Measurements from ENCODE around the gene USPL1.

USPL1 gene

DNA sequence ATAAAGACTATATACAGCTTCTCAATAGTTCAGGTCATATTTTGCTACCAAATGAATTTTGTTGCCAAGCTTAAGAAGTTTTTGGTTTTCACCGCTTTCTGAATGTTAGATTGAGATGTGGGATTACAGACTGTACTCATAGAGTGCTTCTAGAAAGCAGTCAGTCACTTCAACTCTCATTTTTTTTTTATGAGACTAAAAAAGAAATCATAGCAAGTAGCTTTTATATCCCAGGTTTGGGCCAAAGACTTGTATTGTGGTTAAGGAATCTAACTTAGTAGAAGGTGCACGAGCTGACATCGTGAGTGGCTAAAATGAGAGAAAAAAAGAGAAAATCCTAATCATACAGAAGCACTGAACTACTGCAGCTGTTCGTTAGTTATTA, 2.2 kb upstream of the USPL1 start:
- no CpG with 5 or more reads among the region's 4 CpGs for WGBS (ENCODE audit: insufficient coverage, insufficient read length)
- Histone ChIP-seq H3K4me3 (ENCODE audit: low read length) (no peak overlapping the region), H3K36me3 (ENCODE audit: control insufficient read depth, insufficient read depth, low read length) (no peaks in the 10 kb centered on the region), H3K4me1 (ENCODE audit: control insufficient read depth, insufficient read depth, low read length) (no peaks in the 10 kb centered on the region), H3K27ac (ENCODE audit: low read length) (no peak overlapping the region), H3K9me3 (ENCODE audit: control insufficient read depth, insufficient read depth, low read length) (no peaks in the 10 kb centered on the region), H3K27me3 (ENCODE audit: control insufficient read depth, insufficient read depth, low read length) (no peaks in the 10 kb centered on the region)
- no peak for DNase-seq (ENCODE audit: low read depth, low spot score)

DNA sequence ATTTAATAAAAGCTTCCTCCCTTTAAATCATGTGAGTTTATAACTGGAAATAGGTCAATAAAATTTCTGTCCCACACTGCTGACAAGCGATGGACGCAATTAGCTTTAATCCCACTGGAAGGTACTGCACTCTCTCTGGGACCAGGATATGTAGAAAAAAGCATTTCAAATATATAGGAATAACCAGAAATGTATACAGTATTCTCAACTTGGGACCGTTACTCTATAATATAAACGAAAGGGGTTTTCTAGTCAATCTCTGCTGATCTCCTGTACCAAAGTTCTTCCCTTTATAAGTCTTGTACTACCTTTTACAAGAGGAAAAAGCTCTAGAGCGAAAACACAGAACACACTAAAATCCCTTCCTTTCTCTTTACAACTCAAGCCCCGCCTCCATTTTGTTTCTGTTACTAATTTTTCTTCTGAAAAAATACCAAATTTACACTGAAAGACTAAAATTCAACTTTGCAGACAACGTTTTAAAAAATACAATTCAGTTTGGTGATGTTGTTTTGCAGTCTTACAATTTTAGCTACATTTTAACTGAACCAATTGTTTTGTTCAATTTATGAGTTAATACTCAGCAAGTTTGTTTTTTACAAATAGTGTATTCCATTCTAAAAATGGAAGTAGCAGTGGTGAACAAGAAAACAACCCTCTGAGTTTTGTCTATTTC, 1.7 kb upstream of the USPL1 start:
- 100% methylated on average over 1 of the region's 7 CpGs for WGBS (ENCODE audit: insufficient coverage, insufficient read length)
- Histone ChIP-seq H3K9me3 (ENCODE audit: control insufficient read depth, insufficient read depth, low read length) (no peaks in the 10 kb centered on the region), H3K27me3 (ENCODE audit: control insufficient read depth, insufficient read depth, low read length) (no peaks in the 10 kb centered on the region), H3K36me3 (ENCODE audit: control insufficient read depth, insufficient read depth, low read length) (no peaks in the 10 kb centered on the region), H3K4me1 (ENCODE audit: control insufficient read depth, insufficient read depth, low read length) (no peaks in the 10 kb centered on the region), H3K27ac (ENCODE audit: low read length) (no peak overlapping the region), H3K4me3 (ENCODE audit: low read length) (no peak overlapping the region; the same call in 1 of the 2 replicates)
- DNase-seq (ENCODE audit: low read depth, low spot score) = no peak

DNA sequence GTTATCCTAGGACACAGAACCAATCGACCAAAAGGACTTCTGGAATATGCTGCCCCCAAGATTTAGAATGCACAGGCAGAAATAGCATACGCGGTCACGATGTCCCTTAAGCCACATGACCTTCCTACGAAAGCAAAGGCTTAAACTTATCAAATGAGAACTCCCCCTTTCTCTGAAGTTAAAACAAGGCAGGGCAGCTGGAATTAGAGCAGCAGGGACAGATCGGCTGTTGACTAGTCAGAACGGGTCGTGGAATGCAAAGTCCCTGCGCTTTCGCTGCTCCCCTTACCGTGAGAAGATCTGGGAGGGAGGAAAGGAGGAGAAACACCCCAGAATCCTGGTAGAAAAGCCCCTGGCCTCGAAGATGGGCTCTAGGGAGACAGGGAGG, 799 bp upstream of the USPL1 start:
- Histone ChIP-seq H3K9me3 (ENCODE audit: control insufficient read depth, insufficient read depth, low read length) (no peaks in the 10 kb centered on the region), H3K27ac (ENCODE audit: low read length) (no peak overlapping the region), H3K4me3 (ENCODE audit: low read length) (peak overlapping the region; percentile 71; the same call in 1 of the 2 replicates), H3K36me3 (ENCODE audit: control insufficient read depth, insufficient read depth, low read length) (no peaks in the 10 kb centered on the region), H3K27me3 (ENCODE audit: control insufficient read depth, insufficient read depth, low read length) (no peaks in the 10 kb centered on the region), H3K4me1 (ENCODE audit: control insufficient read depth, insufficient read depth, low read length) (no peaks in the 10 kb centered on the region)
- peak; percentile 27 for DNase-seq (ENCODE audit: low read depth, low spot score)
- no CpG with 5 or more reads among the region's 12 CpGs for WGBS (ENCODE audit: insufficient coverage, insufficient read length)

DNA sequence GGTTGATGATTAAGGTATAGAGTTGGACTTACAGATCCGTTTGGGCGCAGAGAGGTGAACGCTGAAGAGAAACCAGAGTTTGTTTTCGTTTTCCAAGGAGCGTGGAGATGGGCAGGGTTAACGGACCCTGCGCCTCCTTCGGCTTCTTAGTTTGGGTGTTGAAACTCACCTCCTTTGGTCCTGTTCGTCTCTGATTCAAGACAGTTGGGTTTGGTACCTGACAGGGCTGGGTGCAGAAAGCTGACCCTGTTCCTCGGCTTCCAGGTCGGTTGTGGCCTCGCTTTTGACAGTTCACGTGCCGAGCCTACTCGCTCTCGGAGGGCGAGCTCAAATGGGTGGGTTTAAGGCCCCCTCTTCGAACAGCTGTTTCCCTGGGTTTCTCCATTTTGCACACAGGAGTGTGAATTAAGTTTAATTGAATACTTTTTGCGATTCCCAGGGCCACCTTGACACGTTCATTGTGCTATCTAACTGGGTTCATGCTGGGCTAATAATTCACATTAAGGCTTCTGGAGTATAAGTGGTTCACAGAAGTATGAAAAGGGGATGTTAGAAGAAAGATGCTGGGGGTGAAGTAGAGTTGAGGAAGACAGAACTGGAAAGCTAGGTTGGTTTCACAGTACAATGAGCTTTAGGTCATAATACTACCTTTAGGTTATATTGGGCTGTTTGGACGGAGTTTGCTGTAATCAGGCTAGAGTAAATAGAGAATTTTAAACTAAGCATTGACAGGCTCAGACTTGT, 638 bp downstream of the USPL1 start:
- peak overlapping the region; percentile 71; the same call in 1 of the 2 replicates for H3K4me3 ChIP-seq (ENCODE audit: low read length)
- no CpG with 5 or more reads among the region's 21 CpGs for WGBS (ENCODE audit: insufficient coverage, insufficient read length)
- no peaks in the 10 kb centered on the region for H3K27me3 ChIP-seq (ENCODE audit: control insufficient read depth, insufficient read depth, low read length)
- DNase-seq (ENCODE audit: low read depth, low spot score) = no peak
- H3K4me1 ChIP-seq (ENCODE audit: control insufficient read depth, insufficient read depth, low read length) = no peaks in the 10 kb centered on the region
- H3K9me3 ChIP-seq (ENCODE audit: control insufficient read depth, insufficient read depth, low read length) = no peaks in the 10 kb centered on the region
- no peak overlapping the region for H3K27ac ChIP-seq (ENCODE audit: low read length)
- H3K36me3 ChIP-seq (ENCODE audit: control insufficient read depth, insufficient read depth, low read length) = no peaks in the 10 kb centered on the region

- Histone ChIP-seq H3K27me3 (ENCODE audit: control insufficient read depth, insufficient read depth, low read length) (no peaks in the 10 kb centered on the region), H3K27ac (ENCODE audit: low read length) (no peak overlapping the region), H3K4me1 (ENCODE audit: control insufficient read depth, insufficient read depth, low read length) (no peaks in the 10 kb centered on the region), H3K4me3 (ENCODE audit: low read length) (no peak overlapping the region), H3K36me3 (ENCODE audit: control insufficient read depth, insufficient read depth, low read length) (no peaks in the 10 kb centered on the region), H3K9me3 (ENCODE audit: control insufficient read depth, insufficient read depth, low read length) (no peaks in the 10 kb centered on the region)
- WGBS (ENCODE audit: insufficient coverage, insufficient read length) = no CpG with 5 or more reads among the region's 3 CpGs
- DNase-seq (ENCODE audit: low read depth, low spot score) = no peak
Observed at GRCh38 chr13:30618930-30619279, 1.2 kb downstream of the USPL1 start.

GRCh38 chr13:30619731-30620130, 2.0 kb downstream of the USPL1 start:
- H3K9me3 ChIP-seq (ENCODE audit: control insufficient read depth, insufficient read depth, low read length) = no peaks in the 10 kb centered on the region
- H3K27ac ChIP-seq (ENCODE audit: low read length) = no peak overlapping the region

DNA sequence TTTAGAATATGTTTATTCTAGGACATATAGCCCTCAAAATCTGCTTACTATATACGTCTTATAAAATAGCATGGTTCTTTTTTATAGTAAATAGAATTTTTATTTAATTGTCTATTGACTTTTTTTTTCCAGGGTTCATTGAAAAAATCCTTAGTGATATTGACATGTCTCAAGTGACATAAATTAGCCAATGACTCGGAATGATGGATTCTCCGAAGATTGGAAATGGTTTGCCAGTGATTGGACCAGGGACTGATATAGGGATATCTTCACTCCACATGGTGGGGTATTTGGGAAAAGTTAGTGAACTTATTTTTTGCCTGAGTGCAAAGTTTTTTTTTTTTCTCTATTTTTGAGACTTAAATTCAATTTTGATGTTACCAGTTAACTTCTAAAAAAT, 3.2 kb downstream of the USPL1 start:
- H3K4me1 ChIP-seq (ENCODE audit: control insufficient read depth, insufficient read depth, low read length) = no peaks in the 10 kb centered on the region
- no peak overlapping the region for H3K4me3 ChIP-seq (ENCODE audit: low read length)
- no peaks in the 10 kb centered on the region for H3K27me3 ChIP-seq (ENCODE audit: control insufficient read depth, insufficient read depth, low read length)
- no peak for DNase-seq (ENCODE audit: low read depth, low spot score)
- no CpG with 5 or more reads among the region's 3 CpGs for WGBS (ENCODE audit: insufficient coverage, insufficient read length)
- no peaks in the 10 kb centered on the region for H3K9me3 ChIP-seq (ENCODE audit: control insufficient read depth, insufficient read depth, low read length)
- H3K27ac ChIP-seq (ENCODE audit: low read length) = no peak overlapping the region
- H3K36me3 ChIP-seq (ENCODE audit: control insufficient read depth, insufficient read depth, low read length) = no peaks in the 10 kb centered on the region

More at GRCh38 chr13:30619731-30620130, 2.0 kb downstream of the USPL1 start:
- Histone ChIP-seq H3K4me1 (ENCODE audit: control insufficient read depth, insufficient read depth, low read length) (no peaks in the 10 kb centered on the region), H3K4me3 (ENCODE audit: low read length) (no peak overlapping the region), H3K36me3 (ENCODE audit: control insufficient read depth, insufficient read depth, low read length) (no peaks in the 10 kb centered on the region), H3K27me3 (ENCODE audit: control insufficient read depth, insufficient read depth, low read length) (no peaks in the 10 kb centered on the region)
- no CpG with 5 or more reads among the region's 5 CpGs for WGBS (ENCODE audit: insufficient coverage, insufficient read length)
- DNase-seq (ENCODE audit: low read depth, low spot score) = no peak

DNA sequence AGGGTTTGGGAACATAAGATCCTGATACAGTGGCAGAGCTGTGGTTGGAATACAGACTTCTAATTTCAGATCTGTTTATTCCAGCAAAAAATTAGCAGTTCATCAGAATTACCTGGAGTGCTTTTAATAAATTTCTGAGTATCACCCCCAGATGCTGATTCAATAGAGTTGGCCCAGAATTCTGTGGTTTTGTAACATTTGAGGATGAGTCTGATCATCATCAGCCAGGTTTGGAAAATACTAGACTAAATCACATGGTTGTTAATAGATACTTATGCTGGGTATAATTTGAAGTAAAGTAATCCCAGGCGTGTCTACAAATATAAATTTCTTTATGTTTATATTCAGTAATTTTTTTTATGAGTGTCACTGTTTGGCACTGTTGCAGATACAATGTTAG, 4.8 kb downstream of the USPL1 start:
- Histone ChIP-seq H3K36me3 (ENCODE audit: control insufficient read depth, insufficient read depth, low read length) (no peaks in the 10 kb centered on the region), H3K4me1 (ENCODE audit: control insufficient read depth, insufficient read depth, low read length) (no peaks in the 10 kb centered on the region), H3K27me3 (ENCODE audit: control insufficient read depth, insufficient read depth, low read length) (no peaks in the 10 kb centered on the region), H3K27ac (ENCODE audit: low read length) (no peak overlapping the region), H3K9me3 (ENCODE audit: control insufficient read depth, insufficient read depth, low read length) (no peaks in the 10 kb centered on the region), H3K4me3 (ENCODE audit: low read length) (no peak overlapping the region)
- no peak for DNase-seq (ENCODE audit: low read depth, low spot score)
- no CpG with 5 or more reads among the region's 1 CpG for WGBS (ENCODE audit: insufficient coverage, insufficient read length)

GRCh38 chr13:30623392-30623791, 5.7 kb downstream of the USPL1 start:
- Histone ChIP-seq H3K4me1 (ENCODE audit: control insufficient read depth, insufficient read depth, low read length) (no peaks in the 10 kb centered on the region), H3K36me3 (ENCODE audit: control insufficient read depth, insufficient read depth, low read length) (no peaks in the 10 kb centered on the region), H3K9me3 (ENCODE audit: control insufficient read depth, insufficient read depth, low read length) (no peaks in the 10 kb centered on the region), H3K4me3 (ENCODE audit: low read length) (no peak overlapping the region), H3K27ac (ENCODE audit: low read length) (no peak overlapping the region), H3K27me3 (ENCODE audit: control insufficient read depth, insufficient read depth, low read length) (no peaks in the 10 kb centered on the region)
- no CpG with 5 or more reads among the region's 5 CpGs for WGBS (ENCODE audit: insufficient coverage, insufficient read length)
- DNase-seq (ENCODE audit: low read depth, low spot score) = no peak

- Histone ChIP-seq H3K9me3 (ENCODE audit: control insufficient read depth, insufficient read depth, low read length) (no peaks in the 10 kb centered on the region), H3K36me3 (ENCODE audit: control insufficient read depth, insufficient read depth, low read length) (no peaks in the 10 kb centered on the region), H3K4me1 (ENCODE audit: control insufficient read depth, insufficient read depth, low read length) (no peaks in the 10 kb centered on the region), H3K27ac (ENCODE audit: low read length) (no peak overlapping the region), H3K27me3 (ENCODE audit: control insufficient read depth, insufficient read depth, low read length) (no peaks in the 10 kb centered on the region), H3K4me3 (ENCODE audit: low read length) (no peak overlapping the region)
- no peak for DNase-seq (ENCODE audit: low read depth, low spot score)
- no CpG with 5 or more reads among the region's 1 CpG for whole genome bisulfite sequencing (ENCODE audit: insufficient coverage, insufficient read length)
Observed at GRCh38 chr13:30624630-30625029, 6.9 kb downstream of the USPL1 start.

GRCh38 chr13:30629527-30629926, 11.8 kb downstream of the USPL1 start:
- Histone ChIP-seq H3K9me3 (ENCODE audit: control insufficient read depth, insufficient read depth, low read length) (no peaks in the 10 kb centered on the region), H3K27me3 (ENCODE audit: control insufficient read depth, insufficient read depth, low read length) (no peaks in the 10 kb centered on the region), H3K4me3 (ENCODE audit: low read length) (no peak overlapping the region), H3K36me3 (ENCODE audit: control insufficient read depth, insufficient read depth, low read length) (peaks cover 4% of the 10 kb centered on the region; the same call in 1 of the 2 replicates), H3K4me1 (ENCODE audit: control insufficient read depth, insufficient read depth, low read length) (no peaks in the 10 kb centered on the region), H3K27ac (ENCODE audit: low read length) (no peak overlapping the region)
- no peak for DNase-seq (ENCODE audit: low read depth, low spot score)

All from iPS DF 6.9 (cell line).